ENCODE measurements around the gene KRTAP26-1. TPM values are rescaled to one million over a fixed set of nuclear protein-coding genes. Genes with fewer than 3 reads are reported as not detected.

The KRTAP26-1 gene
- total RNA-seq, 1 donor from 2014 or later: not detected

DNA sequence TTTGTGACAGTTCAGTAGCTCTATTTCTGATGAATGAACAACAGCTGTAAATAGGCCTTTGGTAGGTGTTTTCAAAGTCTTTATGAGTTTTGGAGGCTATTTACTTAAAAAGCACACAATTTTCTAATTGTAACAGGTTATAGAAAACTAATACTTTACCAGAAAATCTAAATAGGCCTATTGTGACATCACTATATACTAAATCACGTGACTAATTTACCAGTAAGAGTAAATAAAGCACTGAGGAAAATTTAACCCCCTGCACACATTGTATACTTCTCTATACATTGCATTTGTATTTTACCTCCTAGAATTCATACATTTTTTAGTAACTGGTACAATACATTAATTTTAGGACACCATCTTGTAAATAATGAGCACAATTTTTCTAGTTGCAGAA lies 15.0 kb downstream of the KRTAP26-1 start:
- DNase-seq: no peak
- no peak for ATAC-seq (ENCODE audit: poor library complexity)
- intact Hi-C loops (cut with DNase I): no loop called here

DNA sequence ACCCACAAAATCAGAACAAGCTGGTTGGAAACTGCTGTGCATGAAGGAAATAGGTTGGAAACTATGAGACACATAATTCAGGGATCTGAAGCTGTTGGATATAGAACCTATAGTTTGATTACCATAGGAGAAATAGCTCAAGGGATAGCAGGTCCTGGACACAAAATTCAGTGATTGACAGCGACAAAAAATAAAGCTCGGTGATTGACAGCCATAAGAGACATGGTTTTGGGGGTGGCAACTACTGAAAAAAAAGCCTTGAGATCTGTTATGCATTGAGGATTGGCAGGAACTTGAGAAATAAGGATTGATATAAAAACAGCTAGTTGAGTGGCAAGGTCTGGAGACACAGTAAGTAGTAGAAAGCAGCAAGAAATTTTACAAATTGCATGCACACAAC lies 30.9 kb downstream of the KRTAP26-1 start, which contains the start of gene KRTAP25-1:
Gene KRTAP25-1 (minus strand): TSS at position 300 of the 400 bp plus-strand sequence. CDS start 24 bp downstream, at position 276.
- DNase-seq: no peak
- no peak for ATAC-seq (ENCODE audit: poor library complexity)
- intact Hi-C loops (cut with DNase I): no loop called here

DNA sequence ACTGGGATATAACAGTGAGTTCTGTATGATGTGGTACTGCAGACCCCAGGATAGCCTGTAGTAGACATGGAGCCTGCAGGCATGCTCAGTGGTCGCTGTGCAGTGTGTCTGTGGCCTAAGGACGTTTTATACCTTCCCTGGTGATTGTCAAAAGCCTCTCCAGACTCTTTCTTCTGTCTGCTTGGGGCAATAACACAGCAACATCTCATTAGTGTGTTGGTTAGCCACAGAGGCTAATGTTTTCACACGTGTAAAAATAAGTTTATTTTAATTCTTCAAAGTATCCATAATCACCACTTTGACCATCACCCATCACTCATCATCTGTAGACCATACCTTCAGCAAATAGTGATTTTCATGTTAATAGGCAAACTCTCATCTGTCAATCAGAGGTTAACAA lies 37.3 kb downstream of the KRTAP26-1 start, which contains the start of gene KRTAP24-1:
Gene KRTAP24-1 (minus strand): TSS at position 101 of the 400 bp plus-strand sequence. CDS start 18 bp downstream, at position 83.
- DNase-seq (no peak), ATAC-seq (ENCODE audit: poor library complexity) (no peak)
- intact Hi-C loops (cut with DNase I): no loop called here

DNA sequence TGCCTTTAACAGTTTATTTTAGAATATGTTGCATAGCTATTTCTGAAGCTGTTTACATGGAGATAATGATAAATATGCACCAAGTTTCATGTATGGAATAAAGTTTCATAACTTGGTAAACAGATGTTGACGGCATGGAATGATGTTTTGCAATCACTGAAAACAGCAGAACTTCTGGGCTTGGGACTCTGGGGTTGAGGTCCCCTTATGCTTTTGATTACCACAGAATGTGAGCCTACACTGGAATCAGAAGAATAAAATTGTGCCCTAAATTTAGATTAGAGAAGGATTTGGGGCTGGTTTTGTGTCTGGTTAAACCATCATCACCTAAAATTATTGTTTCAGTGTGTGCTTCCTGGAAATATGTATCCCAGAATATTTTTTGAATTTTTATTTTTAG lies 48.5 kb downstream of the KRTAP26-1 start:
- intact Hi-C loops (cut with DNase I): no loop called here
- DNase-seq (no peak), ATAC-seq (ENCODE audit: poor library complexity) (no peak)

DNA sequence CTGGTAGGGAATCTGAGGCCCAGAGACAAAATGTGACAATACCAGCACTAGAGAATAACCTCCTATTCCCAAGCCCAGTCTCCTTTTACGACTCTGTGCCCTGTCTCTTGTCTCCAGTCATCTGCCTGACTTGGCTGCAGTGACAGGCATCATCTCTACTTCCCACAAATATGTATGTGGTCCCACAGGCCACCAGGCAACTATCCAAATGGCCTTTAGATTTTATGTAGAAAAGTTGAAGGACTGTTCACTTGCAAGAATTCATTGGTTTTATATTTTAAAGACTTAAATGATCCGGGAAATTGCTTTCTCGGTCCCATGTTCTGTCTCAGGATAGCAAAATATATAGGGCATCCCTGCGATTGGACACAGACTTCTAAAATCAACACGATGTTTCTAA lies 49.0 kb downstream of the KRTAP26-1 start:
- DNase-seq (no peak), ATAC-seq (ENCODE audit: poor library complexity) (no peak)
- intact Hi-C loops (cut with DNase I): no loop called here

DNA sequence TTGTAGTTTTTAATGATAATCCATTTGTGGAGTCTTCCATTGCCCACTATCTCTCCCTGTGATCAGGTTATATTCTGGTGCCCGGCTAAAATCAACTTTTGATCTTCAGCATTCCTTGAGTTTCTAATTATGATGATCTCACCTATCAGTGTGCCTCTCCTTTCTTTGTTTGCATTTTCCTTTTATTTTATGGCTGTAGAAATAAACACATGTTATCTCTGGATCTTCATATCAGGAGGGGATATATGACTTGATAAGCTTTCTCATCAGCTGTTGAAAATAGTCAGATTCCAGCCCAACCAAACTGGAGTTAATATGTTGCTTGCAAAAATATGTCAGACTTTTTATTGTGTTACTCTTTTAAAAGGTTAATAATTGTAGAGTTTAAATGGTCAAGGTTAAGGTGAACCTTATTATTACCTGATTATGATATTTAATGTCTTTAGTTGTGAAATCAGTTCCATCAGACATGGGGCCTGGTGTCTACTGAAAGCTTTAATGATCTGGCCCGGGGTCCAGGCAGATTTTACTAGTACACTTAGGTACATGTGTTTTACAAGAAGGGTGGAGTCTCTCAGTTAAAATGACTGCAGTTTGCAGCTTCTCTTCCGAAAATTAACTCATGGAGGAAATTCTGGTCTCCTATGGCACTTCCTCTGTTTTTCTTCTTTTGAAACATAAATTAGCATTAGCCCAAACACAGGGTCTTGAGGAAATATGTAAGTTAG lies 50.1 kb downstream of the KRTAP26-1 start:
- ATAC-seq (ENCODE audit: poor library complexity) (no peak), DNase-seq (no peak)
- intact Hi-C loops (cut with DNase I): no loop called here

Other genes starting within 250 kb of the KRTAP26-1 start
- not detected for gene CLDN17, start 153.5 kb downstream of the KRTAP26-1 start, total RNA-seq
- gene CLDN8, start 104.2 kb downstream of the KRTAP26-1 start, total RNA-seq: not detected
- gene KRTAP24-1, start 37.4 kb downstream of the KRTAP26-1 start, total RNA-seq: not detected
- not detected for gene KRTAP25-1, start 30.8 kb downstream of the KRTAP26-1 start, total RNA-seq
- not detected for gene KRTAP27-1, start 17.4 kb upstream of the KRTAP26-1 start, total RNA-seq
- not detected for gene KRTAP23-1, start 28.3 kb upstream of the KRTAP26-1 start, total RNA-seq
- not detected for gene KRTAP13-2, start 52.0 kb upstream of the KRTAP26-1 start, total RNA-seq
- gene KRTAP13-1, start 75.7 kb upstream of the KRTAP26-1 start, total RNA-seq: not detected
- gene KRTAP13-3, start 105.6 kb upstream of the KRTAP26-1 start, total RNA-seq: not detected
- not detected for gene KRTAP13-4, start 109.9 kb upstream of the KRTAP26-1 start, total RNA-seq
- gene KRTAP15-1, start 120.0 kb upstream of the KRTAP26-1 start, total RNA-seq: not detected
- not detected for gene KRTAP19-1, start 160.1 kb upstream of the KRTAP26-1 start, total RNA-seq
- gene KRTAP19-2, start 167.1 kb upstream of the KRTAP26-1 start, total RNA-seq: not detected
- not detected for gene KRTAP19-3, start 171.7 kb upstream of the KRTAP26-1 start, total RNA-seq
- not detected for gene KRTAP19-4, start 176.8 kb upstream of the KRTAP26-1 start, total RNA-seq
- gene KRTAP19-5, start 181.8 kb upstream of the KRTAP26-1 start, total RNA-seq: not detected
- gene KRTAP19-6, start 221.5 kb upstream of the KRTAP26-1 start, total RNA-seq: not detected
- not detected for gene KRTAP19-7, start 241.0 kb upstream of the KRTAP26-1 start, total RNA-seq